ENCODE results near the gene CRIP2.
A peak's percentile ranks its signal among the peaks of the same experiment; 100 is the strongest.

The CRIP2 gene

GRCh38 chr14:105470350-105471296 lies 4.0 kb upstream of the CRIP2 start:
- DNase-seq (ENCODE audit: low spot score in 2 of 2): no peak
- Mint-ChIP-seq H3K9me3 (no peaks in the 10 kb centered on the region), H3K4me3 (no peak overlapping the region), H3K4me1 (no peaks in the 10 kb centered on the region), H3K27me3 (no peaks in the 10 kb centered on the region), H3K36me3 (ENCODE audit: insufficient read depth) (peaks cover 6% of the 10 kb centered on the region), H3K27ac (ENCODE audit: low read depth) (no peak overlapping the region)
- no peak for ATAC-seq (replicated peaks; ENCODE audit: extremely low read depth, poor library complexity, severe bottlenecking)

- no peaks in the 10 kb centered on the region for H3K9me3 Mint-ChIP-seq
- no peak overlapping the region for H3K27ac Mint-ChIP-seq (ENCODE audit: low read depth)
- no peak for DNase-seq (ENCODE audit: low spot score in 2 of 2)
Measured at GRCh38 chr14:105471297-105471821, 3.3 kb upstream of the CRIP2 start.

GRCh38 chr14:105471823-105472485 lies 2.7 kb upstream of the CRIP2 start:
- H3K4me3 Mint-ChIP-seq: no peak overlapping the region
- H3K27ac Mint-ChIP-seq (ENCODE audit: low read depth): no peak overlapping the region
- peaks cover 6% of the 10 kb centered on the region for H3K36me3 Mint-ChIP-seq (ENCODE audit: insufficient read depth)
- DNase-seq (ENCODE audit: low spot score in 2 of 2): no peak
- peaks cover under 1% of the 10 kb centered on the region for H3K4me1 Mint-ChIP-seq
- no peaks in the 10 kb centered on the region for H3K9me3 Mint-ChIP-seq
- H3K27me3 Mint-ChIP-seq: no peaks in the 10 kb centered on the region
- no peak for ATAC-seq (replicated peaks; ENCODE audit: extremely low read depth, poor library complexity, severe bottlenecking)

More at GRCh38 chr14:105471297-105471821, 3.3 kb upstream of the CRIP2 start:
- no peak overlapping the region for H3K4me3 Mint-ChIP-seq
- ATAC-seq (replicated peaks; ENCODE audit: extremely low read depth, poor library complexity, severe bottlenecking): no peak
- H3K4me1 Mint-ChIP-seq: no peaks in the 10 kb centered on the region
- H3K27me3 Mint-ChIP-seq: no peaks in the 10 kb centered on the region
- H3K36me3 Mint-ChIP-seq (ENCODE audit: insufficient read depth): peaks cover 6% of the 10 kb centered on the region

GRCh38 chr14:105472486-105472991 lies 2.1 kb upstream of the CRIP2 start:
- H3K27ac Mint-ChIP-seq (ENCODE audit: low read depth): no peak overlapping the region
- peaks cover 9% of the 10 kb centered on the region for H3K36me3 Mint-ChIP-seq (ENCODE audit: insufficient read depth)
- ATAC-seq (replicated peaks; ENCODE audit: extremely low read depth, poor library complexity, severe bottlenecking): no peak
- no peak for DNase-seq (ENCODE audit: low spot score in 2 of 2)
- H3K4me3 Mint-ChIP-seq: no peak overlapping the region
- H3K9me3 Mint-ChIP-seq: no peaks in the 10 kb centered on the region
- H3K27me3 Mint-ChIP-seq: no peaks in the 10 kb centered on the region
- peaks cover 7% of the 10 kb centered on the region for H3K4me1 Mint-ChIP-seq

- Mint-ChIP-seq H3K27me3 (no peaks in the 10 kb centered on the region), H3K9me3 (no peaks in the 10 kb centered on the region), H3K4me1 (peaks cover 10% of the 10 kb centered on the region), H3K36me3 (ENCODE audit: insufficient read depth) (peaks cover 10% of the 10 kb centered on the region), H3K4me3 (peak overlapping the region; percentile 78), H3K27ac (ENCODE audit: low read depth) (no peak overlapping the region)
- ATAC-seq (replicated peaks; ENCODE audit: extremely low read depth, poor library complexity, severe bottlenecking) (no peak), DNase-seq (ENCODE audit: low spot score in 2 of 2) (no peak)
Measured at GRCh38 chr14:105473033-105473676, 1.5 kb upstream of the CRIP2 start.

- peak; percentile 59 for ATAC-seq (replicated peaks; ENCODE audit: extremely low read depth, poor library complexity, severe bottlenecking)
- no peak for DNase-seq (ENCODE audit: low spot score in 2 of 2)
- Mint-ChIP-seq H3K9me3 (no peaks in the 10 kb centered on the region), H3K27me3 (no peaks in the 10 kb centered on the region), H3K27ac (ENCODE audit: low read depth) (no peak overlapping the region), H3K4me1 (peaks cover 10% of the 10 kb centered on the region), H3K36me3 (ENCODE audit: insufficient read depth) (peaks cover 10% of the 10 kb centered on the region), H3K4me3 (peak overlapping the region; percentile 78)
Measured at GRCh38 chr14:105473677-105474482, 741 bp upstream of the CRIP2 start.

- Mint-ChIP-seq H3K27me3 (no peaks in the 10 kb centered on the region), H3K36me3 (ENCODE audit: insufficient read depth) (peaks cover 17% of the 10 kb centered on the region), H3K27ac (ENCODE audit: low read depth) (no peak overlapping the region), H3K9me3 (no peaks in the 10 kb centered on the region), H3K4me3 (peak overlapping the region; percentile 38), H3K4me1 (peaks cover 19% of the 10 kb centered on the region)
- ATAC-seq (replicated peaks; ENCODE audit: extremely low read depth, poor library complexity, severe bottlenecking) (no peak), DNase-seq (ENCODE audit: low spot score in 2 of 2) (no peak)
Measured at GRCh38 chr14:105475269-105476096, 862 bp downstream of the CRIP2 start.

- DNase-seq (ENCODE audit: low spot score in 2 of 2) (no peak), ATAC-seq (replicated peaks; ENCODE audit: extremely low read depth, poor library complexity, severe bottlenecking) (no peak)
- Mint-ChIP-seq H3K27me3 (no peaks in the 10 kb centered on the region), H3K9me3 (no peaks in the 10 kb centered on the region), H3K4me3 (peak overlapping the region; percentile 38), H3K36me3 (ENCODE audit: insufficient read depth) (peaks cover 24% of the 10 kb centered on the region), H3K4me1 (peaks cover 26% of the 10 kb centered on the region), H3K27ac (ENCODE audit: low read depth) (no peak overlapping the region)
Measured at GRCh38 chr14:105476097-105476830, 1.6 kb downstream of the CRIP2 start.

GRCh38 chr14:105476831-105477659 lies 2.4 kb downstream of the CRIP2 start:
- no peaks in the 10 kb centered on the region for H3K27me3 Mint-ChIP-seq
- no peaks in the 10 kb centered on the region for H3K9me3 Mint-ChIP-seq
- H3K36me3 Mint-ChIP-seq (ENCODE audit: insufficient read depth): peaks cover 32% of the 10 kb centered on the region
- no peak for DNase-seq (ENCODE audit: low spot score in 2 of 2)
- peak overlapping the region; percentile 93 for H3K27ac Mint-ChIP-seq (ENCODE audit: low read depth)
- peaks cover 31% of the 10 kb centered on the region for H3K4me1 Mint-ChIP-seq
- peak overlapping the region; percentile 72 for H3K4me3 Mint-ChIP-seq
- no peak for ATAC-seq (replicated peaks; ENCODE audit: extremely low read depth, poor library complexity, severe bottlenecking)

- peak overlapping the region; percentile 93 for H3K27ac Mint-ChIP-seq (ENCODE audit: low read depth)
- H3K36me3 Mint-ChIP-seq (ENCODE audit: insufficient read depth): peaks cover 38% of the 10 kb centered on the region
- H3K4me1 Mint-ChIP-seq: peaks cover 39% of the 10 kb centered on the region
- DNase-seq (ENCODE audit: low spot score in 2 of 2) (peak; percentile 46 to 65), ATAC-seq (replicated peaks; ENCODE audit: extremely low read depth, poor library complexity, severe bottlenecking) (peak; percentile 12)
- H3K27me3 Mint-ChIP-seq: no peaks in the 10 kb centered on the region
- no peaks in the 10 kb centered on the region for H3K9me3 Mint-ChIP-seq
- H3K4me3 Mint-ChIP-seq: peak overlapping the region; percentile 72
Measured at GRCh38 chr14:105477660-105478397, 3.2 kb downstream of the CRIP2 start.
